Fibroblast of lung (primary cell): ENCODE results near the gene MUC2.

Experiments
- CTCF ChIP-seq, 2 donors: IDR thresholded peaks in 1 of 2; conservative IDR thresholded peaks in 1 of 2; 1 replicate in 1 of 2; 2 replicates in 1 of 2; pipeline ENCODE4 v1.5.1; 2011 to 2012; ENCODE audit warnings: low read length in 2 of 2, control low read depth in 1 of 2, inconsistent platforms in 1 of 2, low read depth in 1 of 2, mild to moderate bottlenecking in 1 of 2
- EZH2 ChIP-seq: IDR thresholded peaks from 2 replicates; pipeline ENCODE4 v1.5.1; 2012; ENCODE audit warnings: low read length, control low read depth, mild to moderate bottlenecking; ENCODE audit errors: missing control alignments

GRCh38 chr11:1082346-1082727 is 7.7 kb downstream of the MUC2 start:
- TF ChIP-seq CTCF (conservative IDR thresholded peaks at IDR 0.05 in 1 of 2, IDR thresholded peaks at IDR 0.05 in 1 of 2; ENCODE audit: low read depth in 1 of 2, low read length in 2 of 2) (no peak), EZH2 (no peak)
